HepG2 (cell line): ENCODE measurements around the gene SYNE3.

Experiments used
- FOXK1 ChIP-seq: sonication (generic); formaldehyde crosslinking; IDR thresholded peaks from 2 replicates; pipeline ENCODE4 v1.4.0; 2020; ENCODE audit warnings: low read depth, missing genetic modification reagents, borderline replicate concordance
- KDM1A ChIP-seq: IDR thresholded peaks from 2 replicates; pipeline ENCODE4 v1.6.1; 2016; ENCODE audit warnings: missing compliant biosample characterization
- SAFB2 ChIP-seq: sonication (generic); formaldehyde crosslinking; IDR thresholded peaks from 2 replicates; pipeline ENCODE4 v1.5.1; 2020; ENCODE audit warnings: missing genetic modification reagents, low read depth, mild to moderate bottlenecking, borderline replicate concordance
- SRSF1 ChIP-seq: fragments of 200-400 bp; formaldehyde crosslinking; optimal IDR thresholded peaks from 2 replicates; pipeline ENCODE3; 2017; ENCODE audit warnings: mild to moderate bottlenecking, low read depth, low read length, moderate library complexity
- TAF1 ChIP-seq: sonication (generic); formaldehyde crosslinking; IDR thresholded peaks from 2 replicates; pipeline ENCODE4 v1.4.0; 2020; ENCODE audit warnings: missing genetic modification reagents
- TF ChIP-seq, protein P1 (sequence below): sonication (generic); formaldehyde crosslinking; IDR thresholded peaks from 2 replicates; pipeline ENCODE4 v1.4.0; 2020; ENCODE audit warnings: mild to moderate bottlenecking, missing genetic modification reagents
- TF ChIP-seq, protein P2 (sequence below): sonication (generic); formaldehyde crosslinking; IDR thresholded peaks from 2 replicates; pipeline ENCODE4 v1.5.1; 2020; ENCODE audit warnings: mild to moderate bottlenecking, missing genetic modification reagents
- TF ChIP-seq, protein P3 (sequence below): sonication (generic); formaldehyde crosslinking; conservative IDR thresholded peaks from 2 replicates; pipeline ENCODE4 v1.8.0; 2022; ENCODE audit warnings: missing genetic modification reagents

DNA sequence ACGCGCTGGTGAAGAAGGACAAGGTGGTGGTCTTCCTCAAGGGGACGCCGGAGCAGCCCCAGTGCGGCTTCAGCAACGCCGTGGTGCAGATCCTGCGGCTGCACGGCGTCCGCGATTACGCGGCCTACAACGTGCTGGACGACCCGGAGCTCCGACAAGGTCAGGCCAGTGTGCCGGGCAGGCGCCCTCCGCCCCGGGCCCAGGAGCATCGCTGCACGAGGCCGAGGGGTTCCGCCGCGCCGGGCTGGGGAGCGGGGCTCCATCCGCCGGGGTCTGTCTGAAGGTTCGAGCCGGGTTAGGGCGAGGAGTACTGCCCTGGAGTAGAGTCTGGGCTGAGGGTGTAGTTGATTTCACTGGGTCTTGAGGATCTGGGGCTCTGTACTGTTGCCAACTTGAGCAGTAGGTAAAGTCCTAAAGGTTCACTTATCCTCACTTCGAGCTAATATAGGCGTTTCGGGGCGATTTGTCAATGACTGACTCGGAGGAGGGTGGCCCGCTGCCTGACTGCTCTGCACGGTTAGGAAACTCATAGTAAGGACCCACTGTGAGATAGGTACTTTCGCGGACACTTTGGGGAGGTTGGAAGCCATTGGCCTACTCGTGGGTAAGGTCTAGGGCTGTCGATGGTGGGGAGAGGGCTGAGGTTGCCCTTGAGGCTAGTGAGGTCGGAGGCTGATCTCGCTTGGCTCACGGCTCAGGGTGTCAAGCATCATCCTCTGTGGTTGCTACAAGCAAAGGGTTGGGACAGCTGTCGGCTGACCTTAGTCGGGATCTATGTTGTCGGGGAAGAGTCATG is 19.0 kb upstream of the SYNE3 start:
- no peak for TF ChIP-seq SRSF1
- TF ChIP-seq, protein P1, sequence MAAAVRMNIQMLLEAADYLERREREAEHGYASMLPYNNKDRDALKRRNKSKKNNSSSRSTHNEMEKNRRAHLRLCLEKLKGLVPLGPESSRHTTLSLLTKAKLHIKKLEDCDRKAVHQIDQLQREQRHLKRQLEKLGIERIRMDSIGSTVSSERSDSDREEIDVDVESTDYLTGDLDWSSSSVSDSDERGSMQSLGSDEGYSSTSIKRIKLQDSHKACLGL (CRISPR knock-in tag) = peak; percentile 52
- TF ChIP-seq, protein P2, sequence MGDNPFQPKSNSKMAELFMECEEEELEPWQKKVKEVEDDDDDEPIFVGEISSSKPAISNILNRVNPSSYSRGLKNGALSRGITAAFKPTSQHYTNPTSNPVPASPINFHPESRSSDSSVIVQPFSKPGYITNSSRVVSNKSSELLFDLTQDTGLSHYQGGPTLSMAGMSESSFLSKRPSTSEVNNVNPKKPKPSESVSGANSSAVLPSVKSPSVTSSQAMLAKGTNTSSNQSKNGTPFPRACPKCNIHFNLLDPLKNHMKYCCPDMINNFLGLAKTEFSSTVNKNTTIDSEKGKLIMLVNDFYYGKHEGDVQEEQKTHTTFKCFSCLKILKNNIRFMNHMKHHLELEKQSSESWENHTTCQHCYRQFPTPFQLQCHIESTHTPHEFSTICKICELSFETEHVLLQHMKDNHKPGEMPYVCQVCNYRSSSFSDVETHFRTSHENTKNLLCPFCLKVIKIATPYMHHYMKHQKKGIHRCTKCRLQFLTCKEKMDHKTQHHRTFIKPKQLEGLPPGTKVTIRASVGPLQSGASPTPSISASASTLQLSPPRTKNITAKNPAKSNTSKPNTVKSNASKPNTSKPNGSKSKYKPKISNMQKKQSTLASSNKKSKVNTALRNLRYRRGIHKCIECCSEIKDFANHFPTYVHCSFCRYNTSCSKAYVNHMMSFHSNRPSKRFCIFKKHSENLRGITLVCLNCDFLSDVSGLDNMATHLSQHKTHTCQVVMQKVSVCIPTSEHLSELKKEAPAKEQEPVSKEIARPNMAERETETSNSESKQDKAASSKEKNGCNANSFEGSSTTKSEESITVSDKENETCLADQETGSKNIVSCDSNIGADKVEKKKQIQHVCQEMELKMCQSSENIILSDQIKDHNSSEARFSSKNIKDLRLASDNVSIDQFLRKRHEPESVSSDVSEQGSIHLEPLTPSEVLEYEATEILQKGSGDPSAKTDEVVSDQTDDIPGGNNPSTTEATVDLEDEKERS (CRISPR knock-in tag) = no peak
- TF ChIP-seq TAF1 = no peak; the same call in 1 of the 2 replicates
- TF ChIP-seq KDM1A (CRISPR knock-in tag) = no peak
- no peak for TF ChIP-seq FOXK1 (CRISPR knock-in tag)
- TF ChIP-seq SAFB2 (CRISPR knock-in tag) = peak; percentile 21; the same call in 1 of the 2 replicates
- TF ChIP-seq, protein P3, sequence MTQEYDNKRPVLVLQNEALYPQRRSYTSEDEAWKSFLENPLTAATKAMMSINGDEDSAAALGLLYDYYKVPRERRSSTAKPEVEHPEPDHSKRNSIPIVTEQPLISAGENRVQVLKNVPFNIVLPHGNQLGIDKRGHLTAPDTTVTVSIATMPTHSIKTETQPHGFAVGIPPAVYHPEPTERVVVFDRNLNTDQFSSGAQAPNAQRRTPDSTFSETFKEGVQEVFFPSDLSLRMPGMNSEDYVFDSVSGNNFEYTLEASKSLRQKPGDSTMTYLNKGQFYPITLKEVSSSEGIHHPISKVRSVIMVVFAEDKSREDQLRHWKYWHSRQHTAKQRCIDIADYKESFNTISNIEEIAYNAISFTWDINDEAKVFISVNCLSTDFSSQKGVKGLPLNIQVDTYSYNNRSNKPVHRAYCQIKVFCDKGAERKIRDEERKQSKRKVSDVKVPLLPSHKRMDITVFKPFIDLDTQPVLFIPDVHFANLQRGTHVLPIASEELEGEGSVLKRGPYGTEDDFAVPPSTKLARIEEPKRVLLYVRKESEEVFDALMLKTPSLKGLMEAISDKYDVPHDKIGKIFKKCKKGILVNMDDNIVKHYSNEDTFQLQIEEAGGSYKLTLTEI (CRISPR knock-in tag) = no peak
